ENCODE data around the gene PDE1C.

PDE1C gene

DNA sequence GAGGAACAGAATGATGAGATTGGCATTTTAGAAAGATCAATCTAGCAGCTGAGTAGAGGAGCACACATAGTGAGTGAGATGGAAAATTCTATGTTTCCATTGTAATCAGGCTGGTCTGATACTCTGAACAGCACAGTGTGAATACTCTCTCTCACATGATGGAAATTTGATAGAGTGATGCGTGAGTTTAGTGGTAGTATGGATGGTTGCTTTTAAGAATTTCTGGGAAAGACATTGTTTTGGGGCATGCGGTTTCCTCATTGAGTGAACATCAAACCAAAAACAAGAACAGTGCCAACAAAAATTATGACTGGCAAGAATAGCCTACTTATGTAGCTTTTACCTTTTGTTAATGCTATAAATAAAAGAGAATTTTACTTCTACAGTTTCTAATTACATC is 183.2 kb downstream of the PDE1C start:
- DNase-seq: no peak

GRCh38 chr7:31885171-31885570 is 185.0 kb downstream of the PDE1C start:
- DNase-seq: no peak

DNA sequence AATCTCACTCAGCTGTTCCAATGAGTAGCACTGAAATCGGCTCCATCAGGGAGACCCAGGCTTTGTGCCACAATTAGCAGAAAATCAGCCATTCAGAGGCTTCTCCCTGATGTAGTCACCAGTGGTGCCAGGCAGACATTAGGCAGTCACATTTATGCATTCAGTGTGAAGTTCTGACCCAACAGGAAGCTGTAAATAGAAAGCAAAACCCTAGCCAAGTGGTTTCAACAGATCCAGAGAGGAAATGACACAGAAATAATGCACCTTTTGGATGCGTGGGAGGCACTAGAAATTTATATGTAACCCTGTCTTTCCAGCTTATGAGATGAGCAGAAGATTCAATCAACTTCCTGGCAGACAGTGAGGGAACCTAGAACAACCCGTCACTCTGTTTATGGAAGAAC is 186.4 kb downstream of the PDE1C start:
- peak; percentile 87 for DNase-seq

- DNase-seq: no peak
Measured at GRCh38 chr7:31882187-31882586, 188.0 kb downstream of the PDE1C start.

DNA sequence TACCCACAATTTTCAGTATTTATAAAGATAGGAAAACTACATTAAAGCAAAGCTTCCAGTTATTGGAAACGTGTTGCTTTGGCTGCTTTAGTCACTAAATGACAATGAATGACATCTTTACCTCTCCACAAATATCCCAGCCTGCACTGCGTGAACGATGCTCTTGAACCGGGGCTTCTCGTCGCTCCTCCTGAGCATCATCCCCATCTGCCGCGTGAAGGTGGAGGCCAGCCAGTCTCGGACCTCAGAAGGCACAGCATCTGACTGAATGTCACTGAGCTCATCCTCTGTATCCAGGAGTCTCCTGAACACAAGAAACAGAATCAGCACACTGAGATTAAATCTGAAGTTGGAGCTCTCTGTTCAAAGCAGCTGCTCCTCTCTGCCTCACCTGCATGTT is 191.3 kb downstream of the PDE1C start:
- no peak for DNase-seq

GRCh38 chr7:31875424-31875823 is 194.8 kb downstream of the PDE1C start:
- peak; percentile 62 for DNase-seq

DNA sequence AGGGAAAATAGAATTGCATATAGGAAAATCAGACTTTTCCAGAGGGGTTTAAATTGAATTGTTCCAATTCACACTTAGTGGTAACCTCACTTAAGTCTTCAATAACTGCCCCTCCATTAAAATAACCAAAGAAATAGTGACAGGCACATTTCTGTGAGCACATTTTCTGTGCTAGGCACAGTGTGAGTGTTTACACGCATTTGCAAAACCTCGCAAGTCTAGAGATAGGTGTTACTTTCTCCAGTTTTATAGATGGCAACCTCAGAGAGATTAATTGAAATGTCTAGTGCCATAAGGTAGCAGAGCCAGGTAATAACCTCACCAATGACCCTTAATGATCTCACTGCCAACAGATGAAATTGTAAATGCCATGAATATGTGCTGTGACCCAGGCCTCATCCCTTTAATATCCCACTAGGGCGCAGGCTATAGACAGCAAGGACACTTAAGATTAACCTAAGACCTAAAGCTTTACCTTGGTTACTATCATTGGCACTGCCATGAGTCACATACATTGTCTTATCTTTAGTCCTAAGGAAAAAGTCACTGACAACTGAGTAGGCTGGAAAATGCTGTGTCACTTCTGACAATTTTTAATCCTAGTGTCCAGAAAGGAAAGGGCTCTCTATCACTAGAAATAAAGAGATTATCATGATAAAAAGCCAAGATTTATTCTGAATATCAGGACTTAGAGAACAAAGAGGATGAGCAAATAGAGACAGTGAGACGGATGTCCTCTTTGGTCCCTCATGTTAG is 195.4 kb downstream of the PDE1C start:
- DNase-seq: no peak

DNA sequence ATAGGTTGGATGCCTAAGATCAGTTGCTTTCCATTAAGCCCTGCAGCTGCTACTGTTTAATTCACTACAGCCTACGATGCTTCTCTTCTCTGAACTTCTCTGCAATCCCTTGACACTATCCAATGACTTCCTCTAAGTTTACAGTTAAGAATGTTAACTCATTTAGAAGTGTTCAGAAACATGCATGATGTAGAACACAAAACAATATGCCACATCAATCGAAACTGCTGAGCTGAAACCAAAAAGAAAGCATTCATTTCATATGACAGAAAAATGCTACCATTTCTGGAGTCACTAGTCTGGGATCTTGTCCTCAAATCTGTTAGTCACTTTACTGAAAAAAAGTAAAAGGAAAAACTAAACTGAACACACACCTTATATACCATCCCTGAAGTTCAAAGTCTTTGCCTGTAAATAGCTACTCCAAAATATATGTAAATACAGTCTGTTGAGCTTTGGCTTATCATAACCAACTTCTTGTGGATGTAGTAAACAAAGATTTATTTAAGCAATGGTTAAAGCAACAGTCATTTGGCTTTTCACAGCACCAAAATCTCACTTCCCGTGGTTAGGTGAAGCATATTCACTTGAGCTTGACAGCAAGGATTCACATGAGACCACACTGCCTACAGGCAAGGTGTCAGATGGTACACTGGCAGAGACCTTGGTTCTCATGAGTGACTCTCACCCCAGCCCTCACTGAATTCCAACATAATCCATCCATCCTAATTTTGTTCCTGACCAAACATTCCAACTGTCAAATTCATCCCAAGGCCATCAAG is 196.2 kb downstream of the PDE1C start:
- no peak for DNase-seq

GRCh38 chr7:31872545-31873370 is 197.4 kb downstream of the PDE1C start:
- no peak for DNase-seq

DNA sequence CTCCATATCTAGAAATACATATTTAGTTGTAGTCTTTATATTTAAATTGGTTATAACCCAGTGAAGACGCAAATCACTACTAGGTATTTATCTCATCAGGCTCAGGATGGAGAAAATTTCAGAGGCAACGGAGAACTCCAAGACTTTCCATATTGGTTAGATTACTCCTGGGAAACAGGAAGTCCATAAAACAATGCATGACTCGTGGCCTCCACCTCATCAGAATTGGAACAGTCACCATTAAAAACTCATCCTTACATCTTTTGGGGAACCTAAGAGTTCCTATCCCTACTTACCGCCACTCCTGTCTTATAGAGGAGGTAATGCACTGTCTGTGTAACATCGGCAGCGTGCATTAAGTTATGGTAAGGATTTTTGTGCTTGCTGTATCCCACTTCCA is 205.6 kb downstream of the PDE1C start:
- no peak for DNase-seq

GRCh38 chr7:31860925-31861324 is 209.3 kb downstream of the PDE1C start:
- no peak for DNase-seq

DNA sequence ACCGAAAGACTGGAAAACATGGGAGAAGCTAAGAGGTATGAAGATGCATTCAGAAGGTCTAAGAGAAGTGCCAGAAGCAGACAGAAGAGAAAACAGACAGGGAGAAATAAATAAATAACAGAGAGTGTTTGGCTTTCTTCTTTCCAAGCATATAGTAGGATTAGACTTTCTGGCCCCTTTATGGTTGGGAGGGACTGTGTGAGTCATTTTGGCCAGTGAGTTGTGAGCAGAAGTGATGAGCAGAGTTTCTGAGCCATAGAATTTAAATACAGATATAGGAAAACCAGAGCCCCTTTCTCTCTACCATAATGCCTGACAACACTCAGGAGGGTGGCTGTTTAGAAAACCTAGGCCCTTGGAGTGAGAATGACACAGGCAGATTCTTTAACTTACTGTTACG is 212.2 kb downstream of the PDE1C start:
- peak; percentile 15 for DNase-seq

DNA sequence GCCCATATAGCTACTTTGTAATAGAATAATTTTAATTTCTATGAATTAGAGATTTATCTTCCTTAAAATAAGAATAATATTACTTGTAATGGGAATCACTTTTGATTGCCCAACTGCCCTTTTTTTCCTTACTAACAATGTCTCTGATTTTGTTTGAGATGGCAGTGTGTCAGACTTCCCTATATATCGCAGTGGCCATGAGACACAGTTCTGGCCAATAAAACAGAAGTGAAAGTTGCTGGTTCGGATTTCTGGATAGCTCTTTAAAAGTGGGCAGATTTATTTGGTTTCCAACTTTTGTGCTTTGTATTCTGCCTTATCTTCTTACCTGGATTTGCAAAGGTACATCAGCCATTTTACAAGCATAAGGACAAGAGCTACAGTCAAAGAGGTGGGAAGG is 213.0 kb downstream of the PDE1C start:
- peak; percentile 80 for DNase-seq

DNA sequence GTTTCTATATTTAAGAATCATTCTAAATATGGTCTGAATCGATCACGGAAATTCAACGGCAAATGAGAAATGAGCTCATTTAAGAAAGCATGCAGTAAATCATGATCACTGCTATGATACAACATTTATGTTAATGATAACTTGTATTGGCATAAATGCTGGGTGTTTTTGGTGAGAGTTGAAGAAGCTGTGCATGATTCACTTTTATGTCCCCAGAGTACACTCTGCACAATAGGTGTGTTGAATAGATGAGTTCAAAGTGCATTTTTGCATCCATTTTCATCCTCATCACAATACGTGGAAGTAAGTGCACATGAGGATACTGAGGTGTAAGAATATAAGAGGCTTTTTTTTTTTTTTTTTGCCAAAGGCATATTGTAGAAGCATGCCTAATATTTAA is 213.9 kb downstream of the PDE1C start:
- DNase-seq: no peak

GRCh38 chr7:31855530-31855929 is 214.7 kb downstream of the PDE1C start:
- DNase-seq: no peak

DNA sequence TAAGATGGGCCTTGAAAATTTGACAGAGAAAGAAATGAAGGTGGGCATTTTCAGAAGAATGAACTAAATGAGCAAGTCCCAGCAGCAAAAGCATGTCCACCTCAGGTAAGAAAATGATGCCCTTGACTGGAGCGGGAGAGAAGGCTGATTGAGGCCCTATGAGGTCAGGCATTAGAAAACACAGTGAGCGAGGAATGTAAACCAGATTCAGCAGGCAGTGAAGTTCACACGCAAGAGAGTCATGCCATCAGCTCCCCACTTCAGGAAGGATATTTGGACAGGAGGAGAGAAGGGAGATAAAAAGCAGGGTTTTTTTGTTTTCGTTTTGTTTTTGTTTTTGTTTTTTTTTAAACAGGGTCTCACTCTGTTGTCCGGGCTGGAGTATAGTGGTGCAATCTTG is 216.8 kb downstream of the PDE1C start:
- DNase-seq: no peak

DNA sequence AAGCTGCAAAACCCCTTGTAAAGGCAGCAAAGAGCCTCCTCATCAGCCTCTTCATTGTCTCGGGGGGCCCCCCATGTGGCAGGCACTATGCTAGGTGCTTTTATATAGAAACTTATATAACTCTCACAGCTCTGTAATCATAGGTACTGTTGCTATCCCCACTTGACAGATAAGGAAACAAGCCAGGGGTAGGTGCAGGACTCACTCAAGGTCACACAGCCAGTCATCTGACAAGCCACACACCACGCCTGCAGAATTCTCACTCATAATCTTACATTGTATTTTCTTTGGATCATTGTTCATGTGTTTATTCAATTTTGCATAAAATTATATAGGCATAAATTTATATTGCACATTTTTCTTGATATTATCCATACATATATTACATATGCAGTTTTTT is 217.7 kb downstream of the PDE1C start:
- DNase-seq: no peak

DNA sequence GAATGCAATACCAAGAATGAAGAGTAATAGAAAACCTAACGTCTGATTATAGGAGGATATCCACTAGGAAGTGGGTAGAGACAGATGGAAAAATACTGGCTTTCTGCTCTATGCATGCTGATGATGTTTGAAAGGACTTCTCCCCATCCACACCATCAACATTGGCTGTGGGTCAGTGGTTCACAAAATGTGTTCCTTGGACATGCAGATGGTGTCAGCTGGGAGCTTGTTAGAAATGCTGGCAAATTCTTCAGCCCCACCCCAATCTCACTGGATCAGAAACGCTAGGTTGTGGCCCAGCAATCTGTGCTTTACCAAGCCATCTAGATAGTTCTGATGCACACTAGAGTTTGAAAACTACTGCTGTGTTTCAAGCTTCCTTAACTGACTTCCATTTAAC is 219.1 kb downstream of the PDE1C start:
- DNase-seq: no peak

DNA sequence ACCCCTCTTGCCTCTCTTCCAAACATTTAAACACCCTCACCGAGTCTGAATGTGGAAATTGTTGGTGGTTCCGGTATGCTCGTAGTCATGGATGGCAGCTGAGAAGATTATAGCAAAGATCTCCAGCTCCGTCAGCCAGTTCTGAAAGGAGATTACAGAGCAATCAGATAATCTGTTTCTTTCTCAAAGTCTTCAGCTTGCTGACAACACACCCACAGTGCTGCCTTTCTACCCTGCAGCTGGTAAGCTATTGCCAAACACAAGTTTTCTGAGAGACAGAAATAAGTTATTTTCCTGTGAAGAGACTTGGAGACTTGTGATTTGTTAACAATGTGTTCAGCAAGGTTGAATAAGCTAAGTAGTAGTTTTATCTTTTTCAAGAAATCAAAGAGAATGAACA is 219.6 kb downstream of the PDE1C start:
- DNase-seq: no peak

DNA sequence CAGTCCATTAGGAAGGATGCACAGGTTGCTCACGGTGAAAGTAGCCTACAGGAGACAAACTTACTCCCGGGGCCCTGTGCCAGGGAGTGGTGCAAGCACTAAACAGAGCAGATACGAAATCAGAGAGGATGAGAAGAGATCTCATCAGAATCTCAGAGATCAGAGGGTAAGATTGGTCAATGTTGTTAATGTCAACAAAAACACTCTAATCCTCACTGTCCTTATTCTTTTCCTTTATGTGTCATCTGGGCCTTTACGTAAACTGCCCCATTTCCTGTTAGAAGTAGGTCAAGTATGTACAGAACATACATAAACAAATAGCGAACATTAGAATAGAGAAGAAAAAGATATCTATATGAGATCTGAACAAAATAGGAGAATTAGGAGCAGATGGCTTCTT is 220.1 kb downstream of the PDE1C start:
- DNase-seq: no peak

GRCh38 chr7:31835471-31835870 is 234.7 kb downstream of the PDE1C start:
- no peak for DNase-seq

GRCh38 chr7:31833625-31834024 is 236.6 kb downstream of the PDE1C start:
- peak; percentile 42 for DNase-seq

DNA sequence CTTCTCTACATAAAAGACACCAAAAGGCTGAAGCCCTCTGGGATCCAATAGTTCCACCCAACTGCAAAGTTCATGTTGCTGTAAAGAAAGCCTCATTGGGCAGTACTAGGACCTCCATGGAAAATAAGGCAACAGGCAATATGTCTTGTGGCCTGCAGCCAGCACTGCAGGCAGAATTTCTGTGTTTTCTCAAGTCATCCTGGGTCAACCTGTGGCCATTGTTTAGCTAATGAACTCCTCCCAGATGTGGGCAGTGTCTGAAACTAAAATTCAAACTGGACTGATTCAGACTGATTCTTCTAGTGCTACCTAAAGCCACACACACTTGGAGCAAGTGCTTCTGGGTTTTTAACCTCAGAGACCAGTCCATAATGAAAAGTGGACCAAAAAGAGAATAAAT is 241.7 kb downstream of the PDE1C start:
- no peak for DNase-seq

DNA sequence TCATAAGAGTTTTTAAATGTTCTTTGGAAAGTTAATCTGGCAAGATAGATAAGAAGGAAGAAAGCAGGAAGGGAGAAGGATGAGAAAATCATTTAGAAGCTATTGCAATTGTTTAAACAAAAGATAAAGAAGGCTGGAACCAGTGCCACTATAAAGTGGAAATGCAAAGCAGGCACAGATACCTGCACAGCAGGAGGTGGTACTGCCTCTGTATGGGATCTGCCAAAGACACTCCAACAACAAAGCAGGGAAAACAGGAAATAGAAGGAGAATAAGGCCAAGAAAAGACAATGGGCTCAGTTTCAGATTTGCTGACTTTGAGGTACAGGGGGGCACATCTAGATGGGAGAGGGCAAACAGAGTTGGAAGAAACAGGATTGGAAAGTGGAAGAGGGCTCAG is 244.6 kb downstream of the PDE1C start:
- no peak for DNase-seq
